NCI-H1436 treated with DMSO at 0.1 percent for 48 hours (cell line): ENCODE data around the gene LZTR1.
"Not testable (repeated sequence)": the region's sequence is repeated elsewhere in the genome, so short reads cannot be mapped to it uniquely, and the experiment has no call there.

ENCODE experiments used
- DNase-seq: peaks from one replicate; lab custom pipeline; 2025; lab: John Stamatoyannopoulos, UW

The LZTR1 gene

DNA sequence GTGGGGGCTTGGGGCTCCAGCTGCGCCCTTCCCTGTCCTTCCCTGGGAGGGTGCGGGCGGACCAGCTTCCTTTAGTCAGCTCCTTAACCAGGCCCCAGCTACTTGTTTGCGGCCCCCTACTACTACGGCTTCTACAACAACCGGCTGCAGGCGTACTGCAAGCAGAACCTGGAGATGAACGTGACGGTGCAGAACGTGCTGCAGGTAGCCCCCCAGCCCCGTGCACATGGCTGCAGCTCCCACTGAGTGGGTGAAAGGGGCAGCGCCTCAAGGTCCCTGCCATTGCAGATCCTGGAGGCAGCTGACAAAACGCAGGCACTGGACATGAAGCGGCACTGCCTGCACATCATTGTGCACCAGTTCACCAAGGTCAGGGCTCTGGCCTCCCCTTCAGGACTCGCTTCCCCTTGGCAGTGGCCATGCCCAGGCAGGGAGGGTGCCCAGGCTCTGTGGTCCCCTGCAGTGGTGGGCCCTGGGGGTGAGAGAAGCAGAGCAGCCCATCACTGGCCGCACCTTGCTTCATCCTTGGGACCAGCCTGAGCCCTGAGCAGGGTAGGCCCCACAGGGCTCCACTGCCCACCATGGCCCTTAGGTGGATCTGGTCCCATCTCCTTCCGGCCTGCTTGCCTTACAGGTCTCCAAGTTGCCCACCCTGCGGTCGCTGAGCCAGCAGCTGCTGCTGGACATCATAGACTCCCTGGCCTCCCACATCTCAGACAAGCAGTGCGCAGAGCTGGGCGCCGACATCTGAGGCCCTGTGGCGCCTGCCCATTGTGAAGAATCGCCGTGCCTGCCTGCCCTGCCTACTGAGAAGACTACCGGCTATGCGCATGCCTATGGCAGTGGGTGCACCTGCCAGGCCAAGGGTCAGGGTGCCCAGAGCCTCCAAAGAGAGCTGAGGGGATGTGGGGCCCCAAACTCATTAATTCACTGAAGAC lies 14.8 kb downstream of the LZTR1 start:
- DNase-seq = no peak

DNA sequence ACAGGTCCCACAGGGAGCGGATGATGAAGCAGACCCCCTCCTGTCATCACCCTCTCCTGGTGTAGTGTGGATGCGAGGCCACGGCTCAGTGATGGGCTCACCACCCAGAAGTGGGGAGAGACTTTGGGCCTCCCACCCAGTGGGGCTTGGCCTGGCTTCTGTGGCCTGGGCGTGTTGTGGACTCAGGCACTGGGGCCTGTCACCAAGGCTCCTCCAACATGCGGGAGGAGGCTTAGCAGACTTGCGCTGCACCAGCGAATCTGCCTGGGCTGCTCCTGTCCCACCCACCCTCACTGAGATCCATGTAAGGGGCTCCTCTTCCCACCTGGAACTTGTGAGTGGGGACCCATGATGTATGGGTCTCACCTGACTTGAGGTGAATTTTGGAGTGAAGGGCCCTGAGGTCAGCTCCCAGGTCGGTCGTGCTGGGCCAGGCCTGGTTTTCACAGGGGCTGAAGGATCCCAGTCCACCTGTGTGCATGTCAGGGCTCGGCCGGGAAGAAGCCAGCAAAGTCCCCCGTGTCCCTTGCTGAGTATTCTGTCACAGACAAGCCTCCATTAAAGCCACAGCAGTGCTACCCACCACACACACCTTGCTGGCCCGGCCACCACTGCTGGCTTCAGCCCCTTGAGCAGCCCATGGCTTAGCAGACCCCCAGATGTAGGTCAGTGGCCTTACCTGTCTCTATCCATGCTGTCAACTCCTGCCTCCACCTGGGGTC lies 15.6 kb downstream of the LZTR1 start:
- no peak for DNase-seq

DNA sequence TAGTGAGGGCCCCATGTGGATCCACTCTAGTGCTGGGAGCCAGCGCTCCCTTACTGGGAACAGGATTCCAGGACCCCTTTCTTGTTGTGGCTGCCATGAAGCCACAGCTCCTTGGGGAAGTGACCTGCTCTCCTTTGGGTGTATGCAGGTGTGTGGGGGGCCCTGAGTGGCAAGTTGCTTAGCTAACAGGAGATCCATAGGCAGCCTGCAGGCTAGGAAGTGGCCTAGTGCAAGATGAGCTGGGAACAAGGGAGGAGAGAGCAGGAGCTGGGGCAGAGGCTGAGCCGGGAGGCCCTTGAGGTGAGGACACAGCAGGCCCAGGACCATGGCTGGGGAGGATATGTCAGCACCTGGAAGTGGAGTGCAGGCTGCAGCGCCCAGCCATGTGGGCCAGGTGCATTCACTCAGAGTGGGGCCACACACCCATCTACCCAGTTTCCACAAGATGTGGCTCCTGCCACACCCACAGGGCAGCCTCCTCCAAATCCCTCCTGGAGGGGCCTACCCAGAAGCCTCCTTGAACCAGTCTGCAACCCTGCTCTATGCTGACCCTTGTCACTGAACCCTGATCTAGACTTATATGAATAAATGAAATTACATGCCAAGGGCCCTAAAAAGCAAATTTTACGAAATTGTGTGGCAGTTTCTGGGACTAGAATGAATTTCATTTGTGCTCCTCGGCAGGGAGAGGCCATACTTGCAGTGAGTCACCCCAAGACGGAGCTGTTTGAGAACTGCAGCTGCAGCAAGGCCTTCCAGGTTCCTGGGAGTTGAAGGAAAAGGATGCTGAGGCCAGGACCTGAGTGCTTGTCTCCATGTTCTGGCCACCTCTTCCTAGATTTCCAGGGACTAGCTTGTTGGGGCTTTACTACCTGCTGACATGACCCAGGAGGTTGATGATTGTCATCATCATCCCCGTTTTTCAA lies 16.6 kb downstream of the LZTR1 start:
- no peak for DNase-seq

DNA sequence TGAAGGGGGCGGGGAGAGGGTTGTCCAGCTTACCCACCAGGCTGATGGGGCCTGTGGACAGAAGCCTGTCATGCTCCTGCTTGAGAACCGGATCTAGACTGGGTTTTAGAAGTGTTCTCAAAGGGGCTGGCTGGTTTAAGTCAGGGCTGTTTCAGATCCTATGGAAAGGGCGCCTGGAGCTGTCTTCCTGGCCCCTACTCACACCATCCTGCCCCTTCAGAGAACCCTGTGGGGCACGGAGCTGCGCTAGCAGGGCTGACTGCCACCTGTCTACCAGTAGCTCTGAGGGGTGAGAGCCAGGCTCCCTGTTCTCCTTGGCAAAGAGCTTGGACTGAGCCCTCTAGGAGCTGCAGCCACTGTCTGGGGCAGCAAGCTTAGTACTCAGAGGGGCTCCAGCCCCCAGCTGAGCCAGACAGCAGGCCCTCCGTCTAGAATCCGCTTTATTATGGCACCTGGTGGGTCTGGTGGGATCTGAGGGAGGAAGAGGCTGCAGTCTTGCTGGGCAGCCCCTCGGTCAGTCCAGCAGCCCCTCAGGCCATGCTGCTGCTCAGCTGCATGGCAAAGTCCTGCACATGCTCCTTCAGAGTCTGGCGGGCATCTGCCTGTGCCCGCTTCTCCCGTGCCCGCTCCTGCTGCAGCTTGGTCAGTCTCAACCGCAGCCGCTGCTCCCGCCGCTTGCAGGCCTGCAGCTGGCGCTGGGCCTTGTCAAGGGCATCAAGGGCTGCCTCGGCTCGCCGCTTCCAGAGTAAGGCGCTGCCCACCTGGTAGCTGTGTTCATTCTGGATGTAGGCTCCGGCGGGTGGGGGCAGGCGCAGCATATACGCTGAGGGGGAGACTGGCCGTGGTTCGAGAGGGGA lies 17.5 kb downstream of the LZTR1 start:
- no peak for DNase-seq

DNA sequence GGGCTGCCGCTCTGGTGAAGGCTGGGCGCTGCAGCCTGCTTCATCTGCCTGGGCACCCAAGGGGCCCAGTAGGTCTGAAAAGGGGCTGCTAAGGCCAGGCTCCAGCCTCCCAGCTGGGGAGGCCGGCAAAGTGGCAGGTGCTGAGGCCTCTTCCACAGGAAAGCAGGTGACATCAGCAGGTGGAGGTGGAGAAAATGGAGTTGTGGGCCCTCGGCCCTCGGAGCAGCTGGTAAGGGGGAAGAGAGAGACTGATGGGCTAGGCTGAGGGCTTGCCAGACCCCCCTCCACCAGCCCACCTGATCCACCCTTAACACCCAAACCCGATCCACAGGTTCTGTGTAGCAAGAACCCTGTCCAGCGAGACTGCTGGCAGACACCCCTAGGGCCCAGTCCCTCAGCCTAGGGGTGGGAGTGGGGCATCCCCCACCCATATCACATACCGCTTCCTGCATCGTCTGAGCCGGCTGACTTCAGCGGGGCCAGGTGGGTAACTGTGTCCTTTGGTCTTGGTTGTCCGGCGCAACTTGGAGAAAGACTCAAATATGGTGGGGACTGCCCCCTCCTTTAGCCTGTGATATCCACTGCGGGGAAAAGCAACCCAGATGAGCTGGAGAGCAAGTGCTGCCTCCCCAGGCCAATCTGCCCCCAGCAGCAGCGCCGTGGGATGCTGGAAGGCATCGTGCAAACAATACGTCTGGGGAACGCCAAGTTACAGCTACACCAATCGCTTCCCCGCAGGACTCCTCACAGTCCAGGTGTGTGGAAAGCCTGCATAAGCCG lies 18.3 kb downstream of the LZTR1 start:
- DNase-seq = no peak

DNA sequence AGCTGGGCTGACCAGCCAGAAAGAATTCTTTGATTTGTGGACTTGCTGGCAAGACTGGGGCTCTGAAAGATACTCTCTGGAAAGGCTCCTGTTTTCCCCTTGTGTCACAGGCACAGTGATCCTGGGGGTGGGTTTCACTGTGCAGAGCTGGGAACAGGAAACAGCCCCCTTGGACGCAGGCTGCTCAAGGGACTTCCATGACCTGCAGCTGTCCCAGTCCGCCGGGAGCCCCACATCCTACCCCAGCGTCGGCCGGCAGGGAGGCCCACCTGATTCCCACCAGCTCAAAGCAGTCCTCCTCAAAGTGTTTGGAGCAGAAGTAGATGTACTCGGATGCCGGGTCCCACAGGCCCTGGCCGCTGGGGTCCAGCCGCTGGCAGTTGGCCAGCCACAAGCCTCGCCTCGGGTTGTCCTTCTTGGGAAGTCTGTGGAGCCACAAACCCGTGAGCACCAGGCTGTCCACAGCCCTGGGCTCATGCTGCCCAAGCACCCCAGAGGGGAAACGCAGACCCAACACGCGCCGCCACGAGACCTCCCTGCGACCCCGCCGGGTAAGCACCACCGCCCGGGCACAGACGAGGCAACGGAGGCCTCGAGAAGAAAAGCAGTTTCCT lies 19.0 kb downstream of the LZTR1 start:
- no peak for DNase-seq

DNA sequence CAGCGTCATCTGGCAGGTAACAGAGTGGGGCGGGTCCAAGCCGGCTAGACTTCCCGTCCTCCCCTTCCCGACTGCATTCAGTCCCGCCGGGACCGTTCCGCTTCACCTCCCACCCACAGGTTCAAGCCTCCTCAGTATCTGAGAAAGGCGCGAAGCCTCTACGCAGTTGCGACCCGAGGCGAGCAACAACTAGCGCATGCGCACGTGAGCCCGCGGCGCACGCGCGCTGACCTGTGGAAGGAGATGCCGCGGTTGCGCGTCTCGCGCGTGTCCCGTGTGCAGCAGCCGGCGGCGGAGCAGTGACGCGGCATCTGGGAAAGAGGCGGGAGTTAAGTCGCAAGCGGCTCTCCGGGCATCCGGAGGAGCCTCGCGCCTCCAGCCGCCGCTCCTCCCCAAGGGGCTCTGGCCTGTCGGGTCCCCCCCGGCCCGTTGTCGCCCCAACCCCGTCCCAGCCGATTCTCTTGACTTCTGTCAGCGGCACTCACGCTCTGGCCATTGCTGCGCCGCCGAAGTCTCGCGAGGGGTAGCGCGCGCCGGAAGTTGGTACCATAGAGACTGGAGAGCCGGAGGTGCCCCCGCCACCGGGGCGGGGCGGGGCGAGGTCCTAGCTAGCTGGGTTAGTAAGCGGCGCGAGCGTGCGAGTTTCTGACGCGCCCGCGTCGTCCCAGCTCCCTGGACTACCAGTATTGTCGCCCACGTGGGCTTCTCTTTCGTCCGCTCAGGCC lies 19.7 kb downstream of the LZTR1 start, which contains the start of gene THAP7:
Gene THAP7, minus strand, starts transcription at position 518 of the 725 bp plus-strand sequence. Its CDS starts 207 bp downstream, at position 311.
- peak; percentile 84 for DNase-seq

DNA sequence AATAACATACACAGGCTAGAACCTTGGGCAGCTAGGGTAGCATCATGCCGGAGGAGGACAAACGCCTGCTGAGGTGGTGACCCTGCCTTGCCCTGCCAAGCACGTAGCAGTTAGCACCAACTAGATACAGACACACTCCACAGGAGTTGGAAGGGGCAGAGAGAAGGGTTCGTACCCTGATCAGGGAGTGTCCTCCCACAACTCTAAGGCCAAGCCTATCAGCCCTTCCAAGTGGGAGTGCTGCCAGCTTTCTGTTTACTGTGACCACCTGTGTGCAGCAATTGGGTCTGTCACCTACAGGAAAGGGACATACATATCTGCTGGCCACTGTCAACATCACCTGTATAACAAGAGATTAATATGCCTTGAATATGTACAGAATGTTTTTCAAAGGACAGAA lies 21.7 kb downstream of the LZTR1 start:
- DNase-seq = no peak

DNA sequence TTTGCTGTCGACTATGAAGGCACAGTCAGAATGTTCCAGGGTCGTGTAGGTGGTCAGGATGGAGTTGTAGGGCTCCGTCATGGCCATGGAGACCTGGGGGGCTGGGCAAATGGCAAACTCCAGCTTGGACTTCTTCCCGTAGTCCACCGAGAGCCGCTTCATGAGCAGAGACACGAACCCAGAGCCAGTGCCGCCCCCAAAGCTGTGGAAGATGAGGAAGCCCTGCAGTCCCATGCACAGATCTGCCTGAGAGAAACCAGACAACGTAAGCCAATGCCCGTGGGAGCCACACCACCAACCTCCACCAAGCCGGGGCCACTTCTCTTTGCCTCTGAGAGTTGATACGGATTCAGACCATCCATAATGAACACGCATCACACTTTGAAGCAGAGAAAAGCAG lies 27.1 kb downstream of the LZTR1 start:
- DNase-seq = not testable (repeated sequence)

DNA sequence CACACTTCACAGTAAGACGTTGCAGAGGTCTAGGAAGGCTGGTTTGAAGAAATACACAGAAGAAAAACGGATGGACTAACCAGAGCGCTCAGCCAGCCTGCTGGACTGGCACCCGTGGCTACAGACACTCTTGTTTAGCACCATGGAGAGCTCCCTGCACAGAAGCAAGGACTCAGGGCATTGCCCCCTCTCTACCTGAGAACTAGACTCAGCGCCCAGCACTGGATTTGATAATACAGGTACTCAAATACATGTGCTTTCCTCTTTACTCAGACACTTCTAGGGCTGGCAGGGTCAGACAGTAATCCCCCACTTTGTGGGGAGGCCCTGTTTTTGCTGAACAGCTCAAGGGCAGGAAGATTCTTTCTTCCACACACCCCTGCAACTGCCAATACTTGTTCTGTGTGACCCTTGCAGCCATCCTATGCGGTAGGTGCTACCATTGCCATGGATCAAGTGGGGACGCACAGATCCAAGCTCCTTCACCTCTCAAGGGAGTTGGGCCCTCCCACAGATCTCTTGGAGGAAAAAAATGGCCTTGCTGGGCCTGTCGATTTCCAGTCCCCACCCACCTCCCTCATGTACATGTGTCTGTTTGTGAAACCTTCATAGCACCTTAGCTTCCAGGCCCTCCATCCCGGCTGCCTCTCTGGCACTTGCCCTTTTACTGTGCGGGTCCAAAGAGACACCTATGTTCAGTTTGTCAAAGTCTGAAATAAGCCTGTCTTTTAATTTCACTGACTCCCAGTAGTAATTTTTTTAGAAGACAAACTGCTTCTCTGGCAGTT lies 27.7 kb downstream of the LZTR1 start:
- no peak for DNase-seq

DNA sequence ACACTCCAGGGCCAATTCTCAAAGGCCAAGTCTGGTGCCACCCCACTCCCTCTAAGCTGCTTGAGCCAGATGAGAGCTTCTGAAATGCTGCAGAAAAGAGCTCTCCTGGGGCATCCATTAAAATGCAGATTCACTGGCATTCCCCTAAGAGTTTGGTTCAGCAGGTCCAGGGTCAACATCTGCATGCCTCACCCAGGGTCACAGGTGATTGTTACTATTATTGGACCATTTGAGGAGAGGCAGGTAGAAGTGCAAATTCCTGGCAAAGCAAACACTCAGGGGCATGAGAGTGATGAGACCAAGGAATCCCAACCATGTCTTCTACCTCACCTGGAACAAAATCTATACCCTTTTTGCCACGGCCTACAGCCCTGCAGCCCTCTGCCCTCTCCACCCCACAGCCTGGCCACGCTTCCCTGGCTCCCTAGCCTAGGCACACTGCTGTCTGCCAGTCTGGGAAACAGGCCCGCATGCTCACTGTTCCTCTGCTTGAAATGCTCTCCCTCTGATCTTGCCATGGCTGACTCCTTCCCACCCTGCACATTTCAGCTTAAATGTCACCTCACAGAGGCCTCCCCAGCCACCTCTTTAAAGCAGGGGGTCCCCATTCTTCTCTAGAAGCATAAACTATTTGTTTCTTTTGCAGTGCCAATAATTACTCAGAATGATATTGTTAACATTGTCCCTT lies 28.5 kb downstream of the LZTR1 start:
- no peak for DNase-seq

DNA sequence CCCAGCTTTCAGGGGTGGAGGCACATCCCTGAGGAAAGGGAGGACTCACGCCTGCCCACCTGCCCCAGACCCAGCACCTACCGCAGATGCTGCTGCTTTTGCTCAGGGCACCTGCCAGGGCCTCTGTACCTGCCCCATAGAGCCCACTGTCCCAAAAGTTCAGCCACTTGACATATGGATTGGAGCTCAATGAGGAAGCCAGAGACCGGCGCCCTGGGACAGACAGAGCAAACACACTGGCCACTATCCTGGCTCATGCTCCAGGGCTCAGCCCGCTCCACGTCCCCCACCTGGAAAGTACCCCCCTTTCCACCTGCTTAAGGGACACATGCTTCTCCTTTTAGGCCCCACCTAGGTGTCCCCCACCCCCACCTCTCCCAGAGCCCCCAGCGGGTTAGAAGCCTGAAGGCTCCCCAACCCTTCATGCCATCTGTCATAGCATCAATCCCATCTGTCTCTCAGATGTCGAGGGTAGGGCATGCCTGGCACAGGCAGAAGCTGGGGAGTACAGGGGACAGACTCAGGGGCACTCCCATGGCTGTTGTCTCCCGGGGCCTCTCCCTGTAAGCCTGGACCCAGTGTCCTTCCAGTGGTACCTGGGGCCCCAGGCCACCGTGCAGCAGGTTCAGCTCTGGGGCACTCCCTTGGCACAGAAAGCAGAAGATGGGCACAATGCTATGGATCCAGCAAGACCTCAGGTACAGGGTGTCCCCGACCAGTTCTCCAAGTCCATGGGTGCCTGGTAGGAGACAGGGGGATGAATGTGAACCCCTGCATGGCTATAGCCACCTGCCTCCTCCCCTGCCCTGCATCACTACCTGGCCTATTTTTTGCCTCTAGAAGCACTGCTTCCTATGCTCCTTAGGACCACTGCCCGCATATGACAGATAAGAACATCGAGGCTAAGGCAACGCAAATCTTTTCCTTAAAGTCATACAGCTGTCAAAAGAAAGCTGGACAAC lies 30.6 kb downstream of the LZTR1 start:
- DNase-seq = no peak

DNA sequence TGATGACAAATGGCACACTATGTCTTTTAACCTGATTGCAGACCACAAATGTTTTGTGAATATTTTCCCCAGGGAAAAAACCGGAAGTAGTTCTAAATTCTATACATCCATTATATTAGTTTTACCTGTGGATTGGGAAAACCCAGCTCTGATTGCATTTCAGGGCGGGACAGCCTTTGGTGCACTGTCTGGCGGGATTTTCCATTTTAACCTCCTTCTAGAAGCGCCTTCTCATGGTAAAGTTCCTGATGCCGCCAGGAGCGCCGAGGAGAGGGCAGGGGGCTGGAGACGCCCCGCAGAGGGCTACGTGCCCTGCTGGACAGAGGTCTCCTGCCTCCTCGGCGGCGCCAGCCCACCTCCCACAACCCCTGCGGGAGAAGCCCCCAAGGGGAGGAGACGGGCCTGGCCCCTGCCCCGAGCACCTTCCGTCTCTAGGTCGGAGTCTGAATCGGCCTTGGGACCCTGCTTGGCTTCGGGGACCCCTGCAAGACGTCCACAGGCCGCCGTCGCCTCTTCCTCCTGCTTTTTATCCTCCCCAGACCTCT lies 31.6 kb downstream of the LZTR1 start:
- no peak for DNase-seq

DNA sequence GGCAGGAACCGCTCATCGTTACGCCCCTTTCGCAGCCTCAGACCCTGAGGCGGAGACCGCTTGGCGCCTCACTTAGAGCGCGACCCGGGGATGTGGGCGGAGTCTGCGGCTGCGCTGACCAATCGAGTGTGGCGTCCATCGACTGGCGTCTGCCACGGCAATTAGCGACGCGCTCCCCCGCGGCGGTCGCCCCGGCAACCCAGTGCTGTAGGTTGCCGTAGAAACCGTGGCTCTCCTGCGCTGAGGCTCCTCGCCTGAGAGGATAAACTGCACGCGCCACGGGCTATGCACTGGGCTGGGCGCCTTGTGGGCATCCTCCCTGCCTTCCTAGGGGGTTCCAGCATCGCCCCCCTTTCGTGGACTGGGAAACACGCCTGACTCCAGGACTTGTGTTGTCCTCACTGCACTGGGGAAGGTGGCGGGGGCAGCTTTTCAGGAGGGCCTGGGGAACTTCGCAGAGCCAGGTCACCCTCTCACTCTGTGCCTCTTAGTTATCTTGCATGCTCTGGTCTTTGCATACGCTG lies 32.2 kb downstream of the LZTR1 start:
- DNase-seq = peak; percentile 86

DNA sequence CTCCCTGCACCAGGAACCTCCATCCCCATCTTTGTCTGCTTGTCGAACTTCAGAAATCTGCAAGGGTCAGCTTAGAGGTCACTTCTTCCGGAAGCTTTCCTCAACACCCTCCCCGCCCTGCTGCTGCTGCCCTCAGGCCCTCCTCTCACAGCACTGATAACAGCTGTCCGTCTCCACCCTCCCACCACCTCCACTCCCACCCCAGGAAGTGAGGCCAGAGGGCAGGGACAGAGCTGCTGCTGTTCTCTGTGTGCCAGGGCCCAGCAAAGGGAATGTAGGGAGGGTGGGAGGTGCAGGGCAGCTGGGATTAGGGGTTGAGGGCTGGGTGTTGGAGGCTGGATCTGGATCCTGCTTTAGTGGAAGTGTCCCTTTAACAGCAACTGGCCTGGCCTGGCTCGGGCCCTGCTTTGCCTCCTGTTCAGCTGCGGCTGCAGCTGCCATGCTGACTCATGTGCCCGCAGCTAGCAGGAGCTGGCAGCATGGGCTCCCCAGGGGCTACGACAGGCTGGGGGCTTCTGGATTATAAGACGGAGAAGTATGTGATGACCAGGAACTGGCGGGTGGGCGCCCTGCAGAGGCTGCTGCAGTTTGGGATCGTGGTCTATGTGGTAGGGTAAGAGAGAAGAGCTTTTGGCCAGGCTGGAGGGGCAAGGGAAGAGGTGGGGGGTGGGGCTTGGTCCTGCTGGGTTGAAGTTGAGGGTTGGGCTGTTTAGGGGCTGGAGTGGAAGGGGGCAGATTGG lies 32.8 kb downstream of the LZTR1 start, which contains the start of gene P2RX6:
Gene P2RX6, plus strand, starts transcription at position 440 of the 740 bp plus-strand sequence. Its CDS starts 10 bp downstream, at position 450.
- DNase-seq = no peak
